HCT116 (cell line): ENCODE results near the gene CCDC73. TPM values are rescaled to one million over a fixed set of nuclear protein-coding genes. Genes with fewer than 3 reads are reported as not detected.
"Not testable (repeated sequence)": the region's sequence is repeated elsewhere in the genome, so short reads cannot be mapped to it uniquely, and the experiment has no call there.

Experiments used
- ATAC-seq: fragments of 200-7000 bp; cut with Tn5 transposase; 2 replicates; pipeline ENCODE4 v1.9.1; 2020; ENCODE audit warnings: mild to moderate bottlenecking, moderate library complexity
- BruUV-seq: library from RNA; stranded (reverse); fragments of 400-500 nt; replicated peaks from 2 replicates; lab custom pipeline; 2021; lab: Mats Ljungman, UMichigan
- CTCF ChIA-PET: fragments of 300-600 bp; sonication (Branson Sonifier 250); formaldehyde crosslinking; loops from one replicate; lab custom pipeline; 2021; ENCODE audit warnings: antibody characterized with exemption; lab: Charles Lee
- POLR2A ChIA-PET: fragments of 300-600, 350-600 bp; sonication (Branson Sonifier 250); formaldehyde crosslinking; loops from one replicate; lab custom pipeline; 2021; ENCODE audit warnings: antibody characterized with exemption; lab: Charles Lee
- RAD21 ChIA-PET, 2 experiments: fragments of 300-600 bp; sonication (Branson Sonifier 250); formaldehyde crosslinking; loops; one replicate each; lab custom pipeline; 2023; ENCODE audit warnings: low total read pairs in 2 of 2; ENCODE audit not compliant: uncharacterized antibody in 2 of 2, unreplicated experiment in 2 of 2, low non-redundant PET in 1 of 2; lab: Charles Lee
- DNase-seq: peaks from one replicate; pipeline ENCODE4 v3.0.0-alpha.2; 2010; ENCODE audit warnings: low read depth, low spot score
- H2AFZ ChIP-seq: fragments of 200-600 bp; shearing (Covaris generic), sonication (generic); 2 replicates; pipeline ENCODE4 v1.6.1; 2017; ENCODE audit warnings: low read depth, mixed run types, mixed read lengths, antibody characterized with exemption, low read length; ENCODE audit not compliant: poor library complexity, severe bottlenecking
- H3K27ac ChIP-seq: 2 replicates; pipeline ENCODE4 v1.5.1; 2012; ENCODE audit warnings: low read depth, low read length
- H3K27me3 ChIP-seq: fragments of 200-600 bp; sonication (generic); 2 replicates; pipeline ENCODE4 v1.6.1; 2016; ENCODE audit warnings: mixed run types, low read length, mixed read lengths; ENCODE audit not compliant: insufficient read depth
- H3K36me3 ChIP-seq, 2 experiments: fragments of 200-500 bp in 1 of 2; fragments of 200-600 bp in 1 of 2; sonication (Bioruptor generic) in 1 of 2; sonication (generic) in 1 of 2; 2 replicates each; pipeline versions ENCODE4 v1.5.1 to v1.6.1; 2014 to 2016; ENCODE audit warnings: low read length in 2 of 2, inconsistent platforms in 1 of 2, mixed read lengths in 1 of 2, mixed run types in 1 of 2; ENCODE audit not compliant: insufficient read depth in 2 of 2, control insufficient read depth in 1 of 2
- H3K4me1 ChIP-seq, 2 experiments: fragments of 200-600 bp in 1 of 2; sonication (generic) in 1 of 2; 2 replicates each; pipeline versions ENCODE4 v1.5.1 to v1.6.1; 2012 to 2017; ENCODE audit warnings: low read length in 2 of 2, inconsistent platforms in 1 of 2, mild to moderate bottlenecking in 1 of 2, mixed read lengths in 1 of 2, mixed run types in 1 of 2, moderate library complexity in 1 of 2; ENCODE audit not compliant: insufficient read depth in 2 of 2, control insufficient read depth in 1 of 2
- H3K4me2 ChIP-seq: fragments of 200-600 bp; sonication (generic); 2 replicates; pipeline ENCODE4 v1.6.1; 2017; ENCODE audit warnings: mixed run types, low read length, mixed read lengths
- H3K4me3 ChIP-seq, 2 experiments: fragments of 200-600 bp in 1 of 2; sonication (generic) in 1 of 2; replicated peaks in 1 of 2; 2 replicates each; pipeline ENCODE4 v1.5.1; 2011 to 2016; ENCODE audit warnings: low read length in 2 of 2, control low read depth in 1 of 2, low read depth in 1 of 2, mild to moderate bottlenecking in 1 of 2, mixed read lengths in 1 of 2, mixed run types in 1 of 2
- H3K79me2 ChIP-seq: fragments of 200-600 bp; sonication (generic); 2 replicates; pipeline ENCODE4 v1.6.1; 2017; ENCODE audit warnings: mild to moderate bottlenecking, mixed run types, low read length, moderate library complexity, mixed read lengths; ENCODE audit not compliant: insufficient read depth
- H3K9ac ChIP-seq: fragments of 200-600 bp; sonication (generic); 2 replicates; pipeline ENCODE4 v1.6.1; 2016; ENCODE audit warnings: low read length, mixed read lengths
- H3K9me2 ChIP-seq: fragments of 200-600 bp; sonication (generic), shearing (Covaris generic); 2 replicates; pipeline ENCODE4 v1.6.1; 2017; ENCODE audit warnings: mixed run types, mild to moderate bottlenecking, moderate library complexity; ENCODE audit not compliant: insufficient read depth
- H3K9me3 ChIP-seq, 2 experiments: fragments of 200-500 bp in 1 of 2; fragments of 200-600 bp in 1 of 2; sonication (Bioruptor generic) in 1 of 2; sonication (generic) in 1 of 2; 2 replicates each; pipeline ENCODE4 v1.6.1; 2014 to 2017; ENCODE audit warnings: low read length in 2 of 2, mixed read lengths in 2 of 2, inconsistent platforms in 1 of 2, low read depth in 1 of 2, mild to moderate bottlenecking in 1 of 2, mixed run types in 1 of 2, moderate library complexity in 1 of 2; ENCODE audit not compliant: control insufficient read depth in 1 of 2, insufficient read depth in 1 of 2
- H4K20me1 ChIP-seq: fragments of 200-600 bp; sonication (generic), shearing (Covaris generic); 2 replicates; pipeline ENCODE4 v1.6.1; 2017; ENCODE audit warnings: mixed run types, mild to moderate bottlenecking, moderate library complexity; ENCODE audit not compliant: insufficient read depth
- EZH2 ChIP-seq: fragments of 200-600 bp; sonication (generic); IDR thresholded peaks from 2 replicates; pipeline ENCODE4 v1.6.1; 2017; ENCODE audit warnings: antibody characterized with exemption, mixed run types
- RAD21 ChIP-seq: IDR thresholded peaks from 2 replicates; pipeline ENCODE4 v1.6.1; 2012; ENCODE audit warnings: low read depth, mild to moderate bottlenecking
- SIN3A ChIP-seq: IDR thresholded peaks from 2 replicates; pipeline ENCODE4 v1.6.1; 2012; ENCODE audit warnings: low read depth
- SRF ChIP-seq: IDR thresholded peaks from 2 replicates; pipeline ENCODE4 v1.6.1; 2012; ENCODE audit warnings: low read depth
- TCF7L2 ChIP-seq: IDR thresholded peaks from 2 replicates; pipeline ENCODE4 v1.7.0; 2011; ENCODE audit warnings: borderline replicate concordance, inconsistent platforms; ENCODE audit not compliant: insufficient read depth, insufficient read length; ENCODE audit errors: extremely low read depth
- ZBTB33 ChIP-seq: IDR thresholded peaks from 2 replicates; pipeline ENCODE4 v1.6.1; 2011; ENCODE audit warnings: mild to moderate bottlenecking, low read length, moderate library complexity; ENCODE audit not compliant: insufficient replicate concordance; ENCODE audit errors: extremely low read depth
- intact Hi-C: fragments of 100-400 bp; cut with micrococcal nuclease; formaldehyde crosslinking; loops from 2 replicates; pipeline ENCODE4 v1.10.0; 2022
- total RNA-seq: library from RNA; stranded (reverse); gene quantifications from one replicate; pipeline ENCODE4 v1.2.1, GENCODE V29; 2021; ENCODE audit not compliant: unreplicated experiment

CCDC73 gene
- total RNA-seq, 1 experiment from 2014 or later: not detected

GRCh38 chr11:32772731-32773130, 21.7 kb downstream of the CCDC73 start:
- ChIA-PET CTCF (no interaction called here), RAD21 (no interaction called here), POLR2A (no interaction called here)
- DNase-seq: no peak
- Histone ChIP-seq H3K9me2 (no peaks in the 10 kb centered on the region), H3K4me2 (no peak overlapping the region), H2AFZ (no peak overlapping the region), H3K4me1 (no peaks in the 10 kb centered on the region), H3K27ac (no peak overlapping the region), H3K36me3 (no peaks in the 10 kb centered on the region), H4K20me1 (no peaks in the 10 kb centered on the region), H3K9ac (no peak overlapping the region), H3K27me3 (no peaks in the 10 kb centered on the region), H3K79me2 (no peaks in the 10 kb centered on the region), H3K9me3 (no peaks in the 10 kb centered on the region), H3K4me3 (no peak overlapping the region)
- intact Hi-C loops: no loop called here
- no TSS peak for BruUV-seq
- TF ChIP-seq TCF7L2 (no peak), SIN3A (no peak), ZBTB33 (no peak), RAD21 (no peak), SRF (no peak), EZH2 (no peak)
- no peak for ATAC-seq

- H3K9me3 ChIP-seq, H3K9ac ChIP-seq, CTCF ChIA-PET, POLR2A ChIA-PET, DNase-seq, H3K9me2 ChIP-seq, H3K4me3 ChIP-seq, H4K20me1 ChIP-seq, ATAC-seq, H2AFZ ChIP-seq, H3K27me3 ChIP-seq, intact Hi-C loops, H3K4me2 ChIP-seq, H3K79me2 ChIP-seq, H3K36me3 ChIP-seq, H3K27ac ChIP-seq, BruUV-seq, RAD21 ChIA-PET, H3K4me1 ChIP-seq: not testable (repeated sequence)
Measured at GRCh38 chr11:32761774-32762173, 32.7 kb downstream of the CCDC73 start.
